ENCODE data around the gene DMP1. TPM values are rescaled to one million over a fixed set of nuclear protein-coding genes. Genes with fewer than 3 reads are reported as not detected.

Gene DMP1
- total and polyA plus RNA-seq, 7 donors, result 0.01 TPM; not detected in 6

DNA sequence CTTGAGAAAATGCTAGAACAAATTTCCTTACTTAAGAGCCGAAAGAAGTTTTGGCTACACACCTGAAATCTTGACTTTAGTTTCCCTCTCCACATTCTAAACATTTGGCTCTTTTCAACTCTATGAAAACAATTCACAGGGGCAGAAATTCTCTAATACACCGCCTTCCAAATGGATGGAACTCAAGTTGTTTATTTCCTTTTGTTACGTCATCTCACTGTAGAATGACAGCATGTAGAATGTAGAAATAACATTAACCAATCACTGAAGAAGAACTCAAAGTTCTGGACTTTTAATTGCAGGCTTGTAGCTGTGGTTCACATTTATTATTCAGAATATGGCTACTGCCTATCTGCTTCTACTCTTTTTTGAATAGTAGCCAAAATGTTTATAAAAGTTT is 1.9 kb downstream of the DMP1 start:
- TF ChIP-seq, protein P1, sequence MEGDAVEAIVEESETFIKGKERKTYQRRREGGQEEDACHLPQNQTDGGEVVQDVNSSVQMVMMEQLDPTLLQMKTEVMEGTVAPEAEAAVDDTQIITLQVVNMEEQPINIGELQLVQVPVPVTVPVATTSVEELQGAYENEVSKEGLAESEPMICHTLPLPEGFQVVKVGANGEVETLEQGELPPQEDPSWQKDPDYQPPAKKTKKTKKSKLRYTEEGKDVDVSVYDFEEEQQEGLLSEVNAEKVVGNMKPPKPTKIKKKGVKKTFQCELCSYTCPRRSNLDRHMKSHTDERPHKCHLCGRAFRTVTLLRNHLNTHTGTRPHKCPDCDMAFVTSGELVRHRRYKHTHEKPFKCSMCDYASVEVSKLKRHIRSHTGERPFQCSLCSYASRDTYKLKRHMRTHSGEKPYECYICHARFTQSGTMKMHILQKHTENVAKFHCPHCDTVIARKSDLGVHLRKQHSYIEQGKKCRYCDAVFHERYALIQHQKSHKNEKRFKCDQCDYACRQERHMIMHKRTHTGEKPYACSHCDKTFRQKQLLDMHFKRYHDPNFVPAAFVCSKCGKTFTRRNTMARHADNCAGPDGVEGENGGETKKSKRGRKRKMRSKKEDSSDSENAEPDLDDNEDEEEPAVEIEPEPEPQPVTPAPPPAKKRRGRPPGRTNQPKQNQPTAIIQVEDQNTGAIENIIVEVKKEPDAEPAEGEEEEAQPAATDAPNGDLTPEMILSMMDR (IDR thresholded peaks at IDR 0.05), result no peak
- no peaks in the 10 kb centered on the region for H3K4me1 ChIP-seq
- no peak overlapping the region for H3K4me3 ChIP-seq
- intact Hi-C loops (cut with DNase I), result no loop called here
- no peak overlapping the region for H3K27ac ChIP-seq
- no peak for ATAC-seq
- H3K36me3 ChIP-seq (ENCODE audit: insufficient read depth in 1 of 2, low read depth in 1 of 2), result no peaks in the 10 kb centered on the region
- WGBS, 3 donors, result 84 to 90% (median 89%) methylated on average over 3 of the region's 3 CpGs
- no peak for DNase-seq
- H3K27me3 ChIP-seq (ENCODE audit: insufficient read depth in 3 of 3, low read length in 2 of 3), result peaks cover 0 to 2% (median 0%) of the 10 kb centered on the region in 3 donors
- no peaks in the 10 kb centered on the region for H3K9me3 ChIP-seq

DNA sequence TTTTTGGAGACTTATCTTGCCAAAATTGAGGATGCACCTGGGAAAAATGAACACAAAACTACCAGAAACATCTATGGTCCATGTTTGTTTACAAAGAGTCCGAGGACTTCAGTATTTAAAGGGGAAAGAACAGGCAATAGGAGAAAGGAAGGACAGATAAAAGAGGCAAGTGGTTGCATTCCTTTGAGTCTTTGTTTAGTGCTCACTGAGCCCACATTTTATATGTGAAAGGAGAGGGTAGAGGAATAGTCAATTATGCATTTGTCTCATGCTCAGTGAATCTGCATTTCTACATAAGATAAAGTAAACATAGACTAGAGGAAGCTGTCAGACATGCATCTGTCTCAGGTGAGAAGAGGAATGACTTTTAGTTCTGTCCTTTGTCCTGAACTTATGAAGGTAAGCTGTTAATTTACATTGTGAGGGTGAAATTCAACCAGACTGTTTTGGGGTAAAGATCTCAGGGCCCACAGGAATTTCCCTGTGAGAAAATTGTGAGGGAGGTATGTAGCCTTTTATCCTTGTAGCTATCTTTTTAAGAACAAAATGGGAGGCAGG is 4.5 kb downstream of the DMP1 start:
- H3K4me3 ChIP-seq, result no peak overlapping the region
- no peak overlapping the region for H3K27ac ChIP-seq
- ATAC-seq (no peak), DNase-seq (no peak)
- no peaks in the 10 kb centered on the region for H3K36me3 ChIP-seq (ENCODE audit: insufficient read depth in 1 of 2, low read depth in 1 of 2)
- TF ChIP-seq, protein P1 (IDR thresholded peaks at IDR 0.05), result no peak
- no peaks in the 10 kb centered on the region for H3K27me3 ChIP-seq (ENCODE audit: insufficient read depth in 3 of 3, low read length in 2 of 3)
- H3K9me3 ChIP-seq, result no peaks in the 10 kb centered on the region
- no peaks in the 10 kb centered on the region for H3K4me1 ChIP-seq
- WGBS, 3 donors, result 75 to 81% (median 78%) methylated on average over 1 of the region's 1 CpG
- intact Hi-C loops (cut with DNase I), result no loop called here

DNA sequence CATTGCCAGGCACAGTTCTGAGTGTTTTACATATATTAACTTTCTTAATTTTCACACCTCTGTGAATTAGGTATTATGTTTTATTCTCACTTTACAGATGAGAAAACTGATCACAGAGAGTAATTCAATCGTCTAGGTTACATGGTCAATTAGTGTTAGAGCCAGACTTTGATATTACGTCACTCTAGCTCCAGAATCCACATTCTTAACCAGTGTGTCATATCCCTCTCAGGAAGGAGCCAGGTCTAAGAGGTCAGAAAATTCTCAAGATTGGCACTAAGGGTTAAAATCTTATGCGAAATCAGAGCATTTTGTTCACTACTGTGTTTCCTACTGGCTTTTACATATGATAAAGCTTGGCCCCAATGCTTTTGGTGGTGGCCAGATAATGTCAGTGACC is 7.4 kb downstream of the DMP1 start:
- no peaks in the 10 kb centered on the region for H3K9me3 ChIP-seq
- ATAC-seq (no peak), DNase-seq (no peak)
- intact Hi-C loops (cut with DNase I), result no loop called here
- no peaks in the 10 kb centered on the region for H3K4me1 ChIP-seq
- no peak overlapping the region for H3K4me3 ChIP-seq
- H3K36me3 ChIP-seq (ENCODE audit: insufficient read depth in 1 of 2, low read depth in 1 of 2), result no peaks in the 10 kb centered on the region
- TF ChIP-seq, protein P1 (IDR thresholded peaks at IDR 0.05), result no peak
- WGBS, 3 donors, result 24 to 35% (median 34%) methylated on average over 3 of the region's 3 CpGs
- no peak overlapping the region for H3K27ac ChIP-seq
- H3K27me3 ChIP-seq (ENCODE audit: insufficient read depth in 3 of 3, low read length in 2 of 3), result no peaks in the 10 kb centered on the region

DNA sequence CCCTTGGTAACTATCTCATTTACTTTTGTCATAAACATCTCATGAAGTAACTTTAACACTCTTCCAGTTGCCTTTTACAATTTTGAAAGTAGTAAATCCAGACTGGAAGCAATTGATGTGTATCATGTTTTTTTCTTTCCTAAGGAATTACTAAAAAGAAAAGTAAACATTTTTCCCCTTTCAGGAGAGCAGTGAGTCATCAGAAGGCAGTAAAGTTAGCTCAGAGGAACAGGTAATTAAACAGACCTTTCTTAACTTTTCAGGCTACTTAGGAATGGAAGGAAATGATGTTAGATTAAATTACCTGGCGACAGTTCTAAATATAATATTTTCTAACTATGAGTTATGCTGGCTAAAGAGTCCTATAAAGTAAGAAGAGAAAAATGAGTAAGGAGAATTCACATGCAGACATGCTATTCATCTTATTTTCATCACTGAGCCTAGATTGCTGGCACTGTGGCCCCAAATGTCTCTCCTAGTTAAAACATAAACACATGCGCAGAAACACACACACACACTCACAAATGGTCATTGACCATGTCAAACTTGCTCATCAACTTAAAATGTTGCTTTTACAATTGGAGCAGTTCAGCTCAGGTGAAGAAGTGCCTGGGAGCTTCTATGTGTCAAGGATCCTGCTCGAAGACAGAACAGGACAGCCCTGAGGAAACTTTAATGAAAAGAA is 9.3 kb downstream of the DMP1 start:
- no peaks in the 10 kb centered on the region for H3K36me3 ChIP-seq (ENCODE audit: insufficient read depth in 1 of 2, low read depth in 1 of 2)
- DNase-seq (no peak), ATAC-seq (no peak)
- TF ChIP-seq, protein P1 (IDR thresholded peaks at IDR 0.05), result no peak
- H3K27me3 ChIP-seq (ENCODE audit: insufficient read depth in 3 of 3, low read length in 2 of 3), result no peaks in the 10 kb centered on the region
- H3K4me1 ChIP-seq, result no peaks in the 10 kb centered on the region
- intact Hi-C loops (cut with DNase I), result no loop called here
- no peaks in the 10 kb centered on the region for H3K9me3 ChIP-seq
- WGBS, 3 donors, result 74 to 83% (median 77%) methylated on average over 3 of the region's 3 CpGs
- no peak overlapping the region for H3K27ac ChIP-seq
- no peak overlapping the region for H3K4me3 ChIP-seq

DNA sequence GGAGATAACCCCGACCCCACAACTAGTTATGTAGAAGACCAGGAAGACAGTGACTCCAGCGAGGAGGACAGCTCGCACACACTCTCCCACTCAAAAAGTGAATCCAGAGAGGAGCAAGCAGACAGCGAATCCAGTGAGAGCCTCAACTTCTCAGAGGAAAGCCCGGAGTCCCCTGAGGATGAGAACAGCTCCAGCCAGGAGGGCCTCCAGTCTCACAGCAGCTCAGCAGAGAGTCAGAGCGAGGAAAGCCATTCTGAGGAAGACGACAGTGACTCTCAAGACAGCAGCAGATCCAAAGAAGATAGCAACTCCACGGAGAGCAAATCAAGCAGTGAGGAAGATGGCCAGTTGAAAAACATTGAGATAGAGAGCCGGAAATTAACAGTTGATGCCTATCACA is 12.8 kb downstream of the DMP1 start:
- Histone ChIP-seq H3K4me3 (no peak overlapping the region), H3K27ac (no peak overlapping the region), H3K9me3 (no peaks in the 10 kb centered on the region), H3K4me1 (no peaks in the 10 kb centered on the region), H3K27me3 (ENCODE audit: insufficient read depth in 3 of 3, low read length in 2 of 3) (no peaks in the 10 kb centered on the region), H3K36me3 (ENCODE audit: insufficient read depth in 1 of 2, low read depth in 1 of 2) (no peaks in the 10 kb centered on the region)
- no peak for DNase-seq
- WGBS, 3 donors, result 79 to 84% (median 82%) methylated on average over 9 of the region's 9 CpGs
- TF ChIP-seq, protein P1 (IDR thresholded peaks at IDR 0.05), result no peak
- ATAC-seq, result no peak
- intact Hi-C loops (cut with DNase I), result no loop called here
